Measurements from ENCODE around the gene ARHGAP29. TPM values are rescaled to one million over a fixed set of nuclear protein-coding genes. Genes with fewer than 3 reads are reported as not detected.
A peak's percentile ranks its signal among the peaks of the same experiment; 100 is the strongest.

Gene ARHGAP29
- total RNA-seq, 3 donors from 2014 or later: 0.16 to 0.33 (median 0.26) TPM

DNA sequence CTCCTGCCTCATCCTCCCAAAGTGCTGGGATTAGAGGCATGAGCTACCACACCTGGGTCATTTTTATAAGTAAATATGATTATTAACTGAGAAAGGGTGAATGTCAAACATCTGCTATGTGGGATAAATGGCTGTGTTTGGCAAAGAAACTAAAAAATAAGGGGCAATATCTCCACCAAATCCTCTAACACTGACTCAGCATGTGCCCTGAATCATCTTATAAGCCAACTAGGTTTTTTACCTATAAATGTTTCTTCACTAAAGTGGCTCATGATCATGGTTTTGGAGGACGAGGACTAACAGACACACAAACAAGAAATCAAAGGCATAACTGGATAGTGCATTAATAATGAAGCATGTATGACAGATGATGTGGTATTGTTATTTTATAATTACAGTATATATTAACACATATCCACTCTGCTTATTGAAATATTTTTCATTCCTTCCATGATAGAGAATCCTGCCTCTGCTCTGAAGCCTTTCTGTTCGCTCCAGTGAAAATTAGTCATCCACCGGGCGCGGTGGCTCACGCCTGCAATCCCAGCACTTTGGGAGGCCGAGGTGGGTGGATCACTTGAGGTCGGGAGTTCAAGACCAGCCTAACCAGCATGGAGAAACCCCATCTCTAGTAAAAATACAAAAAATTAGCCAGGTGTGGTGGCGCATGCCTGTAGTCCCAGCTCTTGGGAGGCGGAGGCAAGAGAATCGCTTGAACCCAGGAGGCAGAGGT, 11.7 kb upstream of the ARHGAP29 start:
- peaks cover 58% of the 10 kb centered on the region for H3K27me3 Mint-ChIP-seq (ENCODE audit: low read depth)
- no peaks in the 10 kb centered on the region for H3K36me3 Mint-ChIP-seq (ENCODE audit: insufficient read depth)
- H3K4me3 Mint-ChIP-seq: no peak overlapping the region
- ATAC-seq (no peak), DNase-seq (no peak)
- peaks cover 10% of the 10 kb centered on the region for H3K4me1 Mint-ChIP-seq (ENCODE audit: low read depth)
- H3K9me3 Mint-ChIP-seq: peaks cover under 1% of the 10 kb centered on the region

DNA sequence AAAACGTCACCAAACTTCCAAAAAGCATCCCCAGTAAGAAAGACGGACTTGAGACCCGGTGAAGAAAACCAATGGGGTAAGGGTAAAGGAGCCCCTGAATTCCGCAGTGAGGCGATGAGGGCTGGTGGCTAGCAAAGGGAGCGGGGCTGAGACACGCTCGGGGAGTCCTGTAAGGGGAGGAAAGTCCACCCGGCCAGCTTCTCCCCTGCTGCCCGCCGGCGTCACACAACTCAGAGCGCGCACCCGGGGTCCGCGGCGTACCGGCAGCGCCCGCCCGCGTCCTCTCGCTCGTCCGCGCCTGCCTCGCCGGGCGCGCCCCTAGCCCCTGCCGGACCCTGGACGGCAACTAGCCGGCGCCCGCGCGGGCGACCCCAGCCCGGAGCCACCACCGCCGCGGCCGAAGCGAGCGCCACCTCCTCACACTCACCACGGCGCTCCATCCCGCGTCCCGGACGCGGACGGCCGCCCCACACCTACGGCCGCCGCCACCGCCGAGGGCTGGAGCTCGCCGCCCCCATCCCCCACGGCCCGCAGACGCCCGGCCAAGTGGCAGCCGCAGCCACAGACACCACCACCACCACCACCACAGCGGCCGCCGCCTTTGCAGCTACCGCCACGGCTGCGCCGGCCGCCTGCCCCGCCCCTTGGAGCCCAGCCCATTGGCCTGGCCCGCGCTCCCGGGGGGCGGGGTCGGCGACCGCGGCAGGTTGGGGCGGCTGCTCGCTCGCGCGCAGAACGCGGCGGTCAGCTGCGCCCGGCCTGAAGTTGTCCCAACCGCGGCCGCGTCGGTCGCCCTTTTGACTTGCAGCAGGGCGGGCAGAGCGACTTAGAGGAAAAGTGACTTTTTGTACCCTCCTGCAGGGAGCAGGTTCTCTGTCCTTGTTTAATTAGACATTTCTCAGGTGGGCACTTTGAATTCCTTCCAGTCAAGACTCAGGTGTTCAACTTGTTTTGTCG, 10.0 kb upstream of the ARHGAP29 start:
- H3K27me3 Mint-ChIP-seq (ENCODE audit: low read depth): peaks cover 66% of the 10 kb centered on the region
- H3K4me3 Mint-ChIP-seq: peak overlapping the region; percentile 65
- H3K9me3 Mint-ChIP-seq: peaks cover 18% of the 10 kb centered on the region
- DNase-seq (no peak), ATAC-seq (peak; percentile 75 to 82)
- peaks cover 10% of the 10 kb centered on the region for H3K4me1 Mint-ChIP-seq (ENCODE audit: low read depth)
- no peaks in the 10 kb centered on the region for H3K36me3 Mint-ChIP-seq (ENCODE audit: insufficient read depth)

DNA sequence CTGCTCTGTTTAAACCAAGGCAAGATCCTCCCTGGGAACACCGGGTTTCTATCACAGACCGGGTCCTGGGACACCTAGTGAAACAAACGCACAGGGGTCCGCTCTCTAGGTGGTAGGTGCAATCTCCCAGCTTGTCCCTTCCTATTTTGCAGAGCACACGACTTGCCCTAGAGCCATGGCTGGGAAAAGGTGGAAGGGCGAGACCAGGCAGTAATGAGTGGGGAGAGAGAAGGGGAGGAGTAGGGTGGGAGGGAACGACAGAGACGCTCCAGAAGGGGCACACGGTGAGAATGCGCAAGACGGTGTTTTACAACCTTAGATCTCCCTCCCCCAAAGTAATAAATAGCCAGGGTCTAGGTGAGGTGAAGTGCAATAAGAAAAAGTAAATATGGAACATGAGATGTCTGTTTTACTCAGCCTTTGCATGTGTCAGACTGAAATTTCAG, 9.3 kb upstream of the ARHGAP29 start:
- peaks cover 24% of the 10 kb centered on the region for H3K9me3 Mint-ChIP-seq
- H3K36me3 Mint-ChIP-seq (ENCODE audit: insufficient read depth): no peaks in the 10 kb centered on the region
- peak overlapping the region; percentile 57 for H3K4me3 Mint-ChIP-seq
- peaks cover 68% of the 10 kb centered on the region for H3K27me3 Mint-ChIP-seq (ENCODE audit: low read depth)
- DNase-seq (no peak), ATAC-seq (peak; percentile 5 to 16)
- peaks cover 10% of the 10 kb centered on the region for H3K4me1 Mint-ChIP-seq (ENCODE audit: low read depth)

DNA sequence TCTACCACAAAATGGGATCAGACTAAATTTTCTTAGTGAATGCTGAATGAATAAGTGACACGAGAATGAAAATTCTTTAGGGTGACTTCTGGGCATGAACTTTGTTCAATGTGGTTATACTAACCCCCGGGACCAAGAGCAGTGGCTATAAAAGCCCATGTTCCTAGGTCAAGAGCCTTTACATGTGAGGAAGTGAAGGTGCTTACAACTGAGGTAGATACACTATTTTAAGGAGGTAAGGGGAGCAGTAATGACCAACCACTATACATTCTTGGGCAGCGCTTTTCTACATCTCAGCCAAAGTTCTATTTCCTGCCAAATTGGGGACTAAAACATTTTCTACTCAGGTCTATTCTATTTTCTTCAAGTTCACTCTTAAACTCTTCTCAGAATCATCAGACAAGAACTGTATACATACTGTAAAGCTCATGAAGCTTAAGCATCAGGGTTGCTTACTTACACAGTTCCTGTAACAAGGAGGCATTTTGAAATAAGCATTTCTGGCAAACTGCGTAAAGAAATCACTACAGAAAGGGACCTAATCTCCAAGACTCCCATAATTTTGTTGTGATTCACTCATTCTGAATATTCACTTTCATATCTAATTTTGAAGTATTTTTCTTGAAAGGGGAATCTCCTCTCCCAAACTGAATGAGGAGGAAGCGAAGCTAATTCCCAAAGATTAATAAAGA, 8.5 kb upstream of the ARHGAP29 start:
- no peaks in the 10 kb centered on the region for H3K36me3 Mint-ChIP-seq (ENCODE audit: insufficient read depth)
- H3K27me3 Mint-ChIP-seq (ENCODE audit: low read depth): peaks cover 69% of the 10 kb centered on the region
- peaks cover 25% of the 10 kb centered on the region for H3K9me3 Mint-ChIP-seq
- DNase-seq: no peak
- ATAC-seq: no peak
- peaks cover 10% of the 10 kb centered on the region for H3K4me1 Mint-ChIP-seq (ENCODE audit: low read depth)
- H3K4me3 Mint-ChIP-seq: no peak overlapping the region

DNA sequence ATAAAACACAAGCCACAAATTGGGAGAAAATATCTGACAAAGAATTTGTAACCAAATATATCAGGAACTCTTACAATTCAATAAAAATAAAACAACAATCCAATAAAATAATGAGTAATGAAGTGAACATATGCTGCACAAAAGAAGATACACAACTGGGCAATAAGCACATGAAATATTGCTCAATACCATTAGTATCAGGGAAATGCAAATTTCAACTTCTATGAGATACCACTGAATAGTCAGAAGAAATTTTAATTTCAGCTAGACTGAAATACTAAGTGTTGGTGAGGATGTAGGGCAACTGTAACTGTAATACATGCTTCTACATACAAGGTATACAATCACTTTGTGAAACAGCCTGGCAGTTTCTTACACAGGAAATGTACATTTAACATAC, 7.4 kb upstream of the ARHGAP29 start:
- Mint-ChIP-seq H3K4me3 (no peak overlapping the region), H3K36me3 (ENCODE audit: insufficient read depth) (no peaks in the 10 kb centered on the region), H3K4me1 (ENCODE audit: low read depth) (peaks cover 10% of the 10 kb centered on the region), H3K9me3 (peaks cover 25% of the 10 kb centered on the region), H3K27me3 (ENCODE audit: low read depth) (peaks cover 74% of the 10 kb centered on the region)
- DNase-seq (no peak), ATAC-seq (no peak)

DNA sequence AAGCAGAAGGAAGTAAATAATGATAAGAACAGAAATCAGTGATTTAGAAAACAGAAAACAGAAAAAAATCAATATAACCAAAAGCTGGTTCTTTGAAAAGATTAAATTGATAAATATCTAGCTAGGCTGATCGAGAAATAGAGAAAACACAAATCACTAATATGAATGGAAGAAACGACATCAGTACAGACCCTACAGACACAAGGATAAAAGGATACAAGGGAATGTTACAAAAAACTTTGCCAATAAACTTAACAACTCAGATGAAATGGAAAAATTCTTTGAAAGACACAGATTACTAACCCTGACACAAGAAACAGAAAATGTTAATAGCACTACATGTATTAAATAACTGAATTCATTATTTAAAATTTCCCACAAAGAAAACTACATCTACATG, 6.3 kb upstream of the ARHGAP29 start:
- H3K36me3 Mint-ChIP-seq (ENCODE audit: insufficient read depth): no peaks in the 10 kb centered on the region

DNA sequence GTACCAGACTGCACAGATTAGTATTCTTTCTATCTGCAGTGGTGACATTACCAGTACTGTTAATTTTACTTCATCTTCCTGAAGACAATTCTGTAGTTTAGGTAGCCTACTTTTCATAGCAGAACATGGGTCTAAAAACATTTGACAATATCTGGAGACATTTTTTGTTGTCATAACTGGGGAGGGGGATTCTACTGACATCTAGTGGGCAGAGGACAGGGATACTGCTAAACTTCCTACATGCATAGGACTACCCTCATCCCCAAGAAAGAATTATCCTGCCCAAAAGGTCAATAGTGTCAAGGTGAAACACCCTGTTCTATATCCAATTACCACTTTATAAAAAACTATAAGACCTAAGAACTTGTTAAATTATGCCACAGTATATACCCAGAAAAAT, 3.4 kb upstream of the ARHGAP29 start:
- no peak overlapping the region for H3K4me3 Mint-ChIP-seq
- H3K36me3 Mint-ChIP-seq (ENCODE audit: insufficient read depth): no peaks in the 10 kb centered on the region
- ATAC-seq (no peak), DNase-seq (no peak)
- H3K9me3 Mint-ChIP-seq: peaks cover 25% of the 10 kb centered on the region
- peaks cover 74% of the 10 kb centered on the region for H3K27me3 Mint-ChIP-seq (ENCODE audit: low read depth)
- peaks cover 9% of the 10 kb centered on the region for H3K4me1 Mint-ChIP-seq (ENCODE audit: low read depth)

More for the DNA sequence above, 6.3 kb upstream of the ARHGAP29 start:
- no peak for ATAC-seq
- H3K27me3 Mint-ChIP-seq (ENCODE audit: low read depth): peaks cover 74% of the 10 kb centered on the region
- peaks cover 25% of the 10 kb centered on the region for H3K9me3 Mint-ChIP-seq
- H3K4me1 Mint-ChIP-seq (ENCODE audit: low read depth): peaks cover 10% of the 10 kb centered on the region
- H3K4me3 Mint-ChIP-seq: no peak overlapping the region
- DNase-seq: no peak

DNA sequence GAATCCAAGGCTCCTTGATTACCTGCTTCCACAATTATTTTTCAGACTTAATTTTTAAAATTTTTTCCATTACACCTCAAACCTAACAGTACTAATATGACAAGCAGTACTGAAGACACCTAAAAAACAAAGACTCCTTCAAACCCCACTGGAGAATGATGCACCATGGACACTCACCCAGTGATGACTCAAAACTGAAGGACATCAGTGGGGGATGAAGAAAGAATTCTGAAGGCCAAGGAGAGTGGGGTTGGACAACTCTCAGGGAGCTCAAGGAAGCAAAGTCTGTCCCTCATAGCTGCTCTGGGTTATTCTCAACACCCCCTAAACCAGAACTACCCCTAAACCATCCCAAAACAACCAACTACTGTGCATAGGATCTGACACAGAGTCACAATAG, 2.4 kb upstream of the ARHGAP29 start:
- DNase-seq (no peak), ATAC-seq (no peak)
- peaks cover 72% of the 10 kb centered on the region for H3K27me3 Mint-ChIP-seq (ENCODE audit: low read depth)
- no peaks in the 10 kb centered on the region for H3K36me3 Mint-ChIP-seq (ENCODE audit: insufficient read depth)
- H3K4me3 Mint-ChIP-seq: no peak overlapping the region
- peaks cover 11% of the 10 kb centered on the region for H3K4me1 Mint-ChIP-seq (ENCODE audit: low read depth)
- H3K9me3 Mint-ChIP-seq: peaks cover 25% of the 10 kb centered on the region

DNA sequence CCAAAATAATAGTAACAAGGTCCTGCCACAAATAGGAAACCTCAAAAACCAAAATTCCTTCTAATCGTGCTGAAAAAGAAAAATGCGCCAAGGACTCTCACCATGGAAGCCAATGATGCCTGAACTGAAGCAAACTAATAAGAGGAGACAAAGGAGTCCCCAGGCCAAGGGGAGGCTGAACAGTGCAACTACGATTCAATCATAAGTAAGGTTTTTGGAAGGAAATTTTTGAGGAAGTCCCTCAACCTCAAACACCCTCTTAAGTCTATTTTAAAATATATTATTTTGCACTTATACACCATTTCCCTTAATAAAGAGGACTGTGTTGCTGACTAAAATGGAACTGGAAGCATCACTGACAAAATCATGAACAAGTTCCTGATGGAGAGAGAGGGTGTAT, 1.7 kb upstream of the ARHGAP29 start:
- peaks cover 11% of the 10 kb centered on the region for H3K4me1 Mint-ChIP-seq (ENCODE audit: low read depth)
- H3K36me3 Mint-ChIP-seq (ENCODE audit: insufficient read depth): no peaks in the 10 kb centered on the region
- no peak overlapping the region for H3K4me3 Mint-ChIP-seq
- ATAC-seq (no peak), DNase-seq (no peak)
- peaks cover 24% of the 10 kb centered on the region for H3K9me3 Mint-ChIP-seq
- peaks cover 69% of the 10 kb centered on the region for H3K27me3 Mint-ChIP-seq (ENCODE audit: low read depth)

DNA sequence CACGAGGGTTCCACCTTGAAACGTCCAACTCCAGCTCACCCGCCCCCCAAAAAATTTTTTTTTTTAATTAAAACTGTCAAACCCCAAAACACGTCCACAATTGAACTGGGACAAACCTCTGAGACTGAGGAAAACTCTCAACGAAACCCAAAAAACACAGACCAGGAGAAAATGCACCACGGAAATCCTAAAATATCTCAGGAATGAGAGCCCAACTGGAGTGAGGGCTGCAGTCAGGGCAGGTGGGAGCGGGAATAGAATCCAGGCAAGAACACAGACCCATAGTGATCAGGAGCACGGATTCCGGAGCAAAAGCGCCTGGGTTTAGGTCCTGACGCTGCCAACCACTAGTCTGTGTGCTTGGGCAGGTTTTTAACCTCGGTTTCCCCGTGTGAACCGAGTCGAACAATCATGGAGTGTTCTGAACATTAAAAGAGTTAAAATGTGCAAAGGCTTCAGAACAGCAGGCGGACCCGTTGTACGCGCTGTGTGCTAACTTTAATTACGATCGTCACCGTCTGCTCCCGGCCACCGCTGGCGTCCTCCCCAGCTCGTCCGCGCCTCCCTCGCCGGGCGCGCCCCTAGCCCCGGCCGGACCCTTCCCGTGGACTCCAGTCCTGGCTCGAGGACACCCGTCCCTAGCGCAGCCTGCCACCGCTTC, 624 bp downstream of the ARHGAP29 start:
- H3K9me3 Mint-ChIP-seq: peaks cover 2% of the 10 kb centered on the region
- H3K36me3 Mint-ChIP-seq (ENCODE audit: insufficient read depth): no peaks in the 10 kb centered on the region
- ATAC-seq: peak; percentile 41 to 42
- peaks cover 66% of the 10 kb centered on the region for H3K27me3 Mint-ChIP-seq (ENCODE audit: low read depth)
- H3K4me1 Mint-ChIP-seq (ENCODE audit: low read depth): peaks cover 11% of the 10 kb centered on the region
- H3K4me3 Mint-ChIP-seq: peak overlapping the region; percentile 57
- DNase-seq: no peak

DNA sequence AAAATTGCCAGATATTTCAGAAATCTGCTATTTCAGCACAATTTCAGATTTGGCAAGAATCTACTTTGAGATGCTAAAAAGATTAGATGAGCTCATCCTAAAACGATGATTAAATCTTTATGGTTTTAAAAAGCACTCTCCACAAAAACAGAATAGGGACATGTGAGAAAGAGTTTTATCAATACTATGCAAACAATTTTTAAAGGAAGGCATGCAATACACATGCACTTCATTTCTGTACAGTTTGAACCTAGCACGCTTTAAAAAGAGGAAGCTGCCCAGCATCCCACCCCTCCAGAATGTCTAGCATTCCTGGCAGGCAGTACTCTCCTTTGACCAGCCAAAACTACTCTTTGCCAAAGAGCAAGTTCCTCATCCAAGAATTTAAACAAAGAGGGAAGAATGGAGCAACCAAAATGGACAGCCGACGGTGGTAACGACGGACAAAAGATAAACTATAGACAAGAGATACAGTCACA, 1.3 kb downstream of the ARHGAP29 start:
- no peaks in the 10 kb centered on the region for H3K36me3 Mint-ChIP-seq (ENCODE audit: insufficient read depth)
- peaks cover 11% of the 10 kb centered on the region for H3K4me1 Mint-ChIP-seq (ENCODE audit: low read depth)
- H3K27me3 Mint-ChIP-seq (ENCODE audit: low read depth): peaks cover 66% of the 10 kb centered on the region
- DNase-seq: no peak
- H3K9me3 Mint-ChIP-seq: no peaks in the 10 kb centered on the region
- no peak for ATAC-seq
- H3K4me3 Mint-ChIP-seq: peak overlapping the region; percentile 57

DNA sequence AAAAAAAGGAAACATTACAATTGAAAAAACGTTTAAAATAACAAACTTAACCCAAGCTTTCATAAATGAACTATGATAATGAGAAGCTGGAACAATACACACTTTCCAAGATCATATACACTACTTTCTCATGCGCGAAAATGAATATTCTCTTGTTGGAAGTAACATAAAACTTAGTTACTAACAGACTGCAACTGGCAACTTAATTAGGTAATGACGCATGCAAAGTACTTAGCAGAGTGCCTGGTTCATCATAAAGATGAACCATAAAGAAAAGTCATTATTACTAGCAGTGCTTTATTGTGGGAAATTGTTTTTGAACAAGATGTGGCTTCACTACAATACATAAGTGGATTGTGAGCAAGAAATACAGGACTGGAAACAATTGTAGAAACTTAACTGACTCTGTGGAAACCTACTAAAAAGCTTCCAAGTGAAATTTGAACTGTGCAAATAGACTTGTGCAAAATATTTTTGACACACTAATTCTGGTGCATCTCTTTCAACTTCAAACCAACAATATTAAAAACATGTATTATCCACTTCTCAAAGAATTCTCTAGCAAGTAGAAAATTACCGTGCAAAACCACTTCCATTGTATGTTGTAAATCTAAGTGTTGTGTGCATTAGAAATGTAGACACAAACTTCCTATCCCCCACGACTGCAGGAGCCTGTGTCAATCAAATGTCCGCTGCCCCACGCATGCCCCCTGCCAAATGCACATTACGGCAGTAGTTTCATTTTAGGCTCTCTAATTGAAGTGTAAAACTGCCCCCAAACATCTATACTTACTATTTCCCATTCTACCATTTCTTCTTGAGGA, 2.0 kb downstream of the ARHGAP29 start:
- H3K9me3 Mint-ChIP-seq: no peaks in the 10 kb centered on the region
- peaks cover 11% of the 10 kb centered on the region for H3K4me1 Mint-ChIP-seq (ENCODE audit: low read depth)
- no peaks in the 10 kb centered on the region for H3K36me3 Mint-ChIP-seq (ENCODE audit: insufficient read depth)
- no peak overlapping the region for H3K4me3 Mint-ChIP-seq
- H3K27me3 Mint-ChIP-seq (ENCODE audit: low read depth): peaks cover 59% of the 10 kb centered on the region
- DNase-seq (no peak), ATAC-seq (no peak)

DNA sequence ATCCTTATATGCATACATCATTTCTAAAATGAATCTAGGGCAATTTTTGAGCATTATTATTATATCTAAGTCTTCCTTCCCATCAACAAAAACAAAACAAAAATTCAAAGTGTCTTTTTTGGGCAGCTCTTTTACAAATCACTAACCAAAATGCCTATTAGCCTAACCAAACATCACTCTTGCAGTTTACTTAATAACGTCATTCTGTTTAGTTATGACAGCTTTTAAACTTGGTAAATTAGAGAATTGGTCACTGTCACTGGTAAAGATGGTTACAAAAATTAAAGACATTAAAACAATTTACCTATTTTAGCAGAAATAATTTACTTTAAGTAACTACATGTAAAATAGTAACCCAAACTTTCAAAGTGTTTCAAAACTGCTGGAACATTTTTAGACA, 2.8 kb downstream of the ARHGAP29 start:
- H3K27me3 Mint-ChIP-seq (ENCODE audit: low read depth): peaks cover 54% of the 10 kb centered on the region
- ATAC-seq: no peak

More for the DNA sequence above, 2.8 kb downstream of the ARHGAP29 start:
- peaks cover 11% of the 10 kb centered on the region for H3K4me1 Mint-ChIP-seq (ENCODE audit: low read depth)
- no peaks in the 10 kb centered on the region for H3K9me3 Mint-ChIP-seq
- no peaks in the 10 kb centered on the region for H3K36me3 Mint-ChIP-seq (ENCODE audit: insufficient read depth)
- DNase-seq: no peak
- no peak overlapping the region for H3K4me3 Mint-ChIP-seq
